ENCODE results near the gene IGF1R.

IGF1R gene

DNA sequence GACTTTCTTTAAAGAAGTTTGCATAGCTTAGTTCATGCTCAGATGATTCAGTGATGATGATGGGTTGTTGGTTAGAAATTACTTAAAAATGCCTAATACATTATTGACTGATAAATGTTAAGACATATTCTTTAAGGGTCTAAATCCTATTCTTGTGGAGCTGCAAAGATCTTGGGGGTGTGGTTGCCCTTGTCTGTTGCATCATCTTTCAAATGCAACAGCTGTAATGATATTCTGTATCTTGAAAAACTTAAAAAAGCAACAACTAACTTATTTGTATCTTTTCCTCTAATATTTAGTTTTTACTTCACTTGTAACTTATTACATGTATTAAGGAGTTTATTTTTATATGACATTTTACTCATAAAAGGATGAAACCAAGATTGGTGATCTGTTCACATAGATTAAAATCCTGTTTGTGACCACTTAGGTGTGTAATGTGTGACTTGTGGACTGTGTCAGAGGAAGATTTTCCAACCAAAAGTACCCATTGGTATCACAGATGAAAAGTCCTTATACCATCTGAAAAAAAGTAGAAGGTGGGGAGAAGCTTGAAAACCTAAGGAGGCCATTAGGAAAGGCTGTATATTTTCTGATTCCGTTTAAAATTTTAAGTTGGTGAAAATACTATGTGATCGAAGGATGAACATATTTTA lies 142.8 kb downstream of the IGF1R start:
- H3K79me2 ChIP-seq (ENCODE audit: insufficient read depth, low read depth), result peaks cover 60% of the 10 kb centered on the region
- no peaks in the 10 kb centered on the region for H3K36me3 ChIP-seq (ENCODE audit: insufficient read depth)
- TF ChIP-seq, protein P1, sequence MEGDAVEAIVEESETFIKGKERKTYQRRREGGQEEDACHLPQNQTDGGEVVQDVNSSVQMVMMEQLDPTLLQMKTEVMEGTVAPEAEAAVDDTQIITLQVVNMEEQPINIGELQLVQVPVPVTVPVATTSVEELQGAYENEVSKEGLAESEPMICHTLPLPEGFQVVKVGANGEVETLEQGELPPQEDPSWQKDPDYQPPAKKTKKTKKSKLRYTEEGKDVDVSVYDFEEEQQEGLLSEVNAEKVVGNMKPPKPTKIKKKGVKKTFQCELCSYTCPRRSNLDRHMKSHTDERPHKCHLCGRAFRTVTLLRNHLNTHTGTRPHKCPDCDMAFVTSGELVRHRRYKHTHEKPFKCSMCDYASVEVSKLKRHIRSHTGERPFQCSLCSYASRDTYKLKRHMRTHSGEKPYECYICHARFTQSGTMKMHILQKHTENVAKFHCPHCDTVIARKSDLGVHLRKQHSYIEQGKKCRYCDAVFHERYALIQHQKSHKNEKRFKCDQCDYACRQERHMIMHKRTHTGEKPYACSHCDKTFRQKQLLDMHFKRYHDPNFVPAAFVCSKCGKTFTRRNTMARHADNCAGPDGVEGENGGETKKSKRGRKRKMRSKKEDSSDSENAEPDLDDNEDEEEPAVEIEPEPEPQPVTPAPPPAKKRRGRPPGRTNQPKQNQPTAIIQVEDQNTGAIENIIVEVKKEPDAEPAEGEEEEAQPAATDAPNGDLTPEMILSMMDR (conservative IDR thresholded peaks at IDR 0.05; ENCODE audit: low read depth, low read length), result no peak
- no peak overlapping the region for H3K4me3 ChIP-seq (IDR thresholded peaks at IDR 0.05; ENCODE audit: insufficient read depth, low read depth, low read length)
- no peak overlapping the region for H2AFZ ChIP-seq (ENCODE audit: low read depth)
- no peak overlapping the region for H3K27ac ChIP-seq
- H3K9ac ChIP-seq, result no peak overlapping the region
- H3K27me3 ChIP-seq (ENCODE audit: insufficient read depth, low read depth), result no peaks in the 10 kb centered on the region
- H4K20me1 ChIP-seq (ENCODE audit: insufficient read depth), result no peaks in the 10 kb centered on the region
- peaks cover 41% of the 10 kb centered on the region for H3K4me1 ChIP-seq (ENCODE audit: low read depth, poor library complexity, severe bottlenecking)
- H3K4me2 ChIP-seq, result no peak overlapping the region; the same call in 1 of the 2 replicates

DNA sequence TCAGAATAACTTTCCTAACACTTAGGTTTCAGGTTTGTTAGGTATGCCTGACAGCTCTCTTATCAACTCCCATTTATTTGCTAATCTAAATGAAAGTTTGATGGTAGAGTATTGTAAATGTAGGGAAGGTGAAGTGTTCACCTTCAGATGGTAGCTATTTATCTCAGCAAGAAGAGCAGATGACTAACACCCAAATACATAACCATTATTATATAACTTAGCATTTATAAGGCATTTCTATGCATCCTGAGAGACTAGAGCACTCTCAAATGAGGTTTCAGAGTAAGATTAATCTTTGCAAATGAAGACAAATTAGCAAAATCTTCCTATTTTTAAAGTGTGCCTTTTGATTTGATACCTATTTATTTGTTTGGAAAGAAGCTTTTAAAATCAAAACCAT lies 143.8 kb downstream of the IGF1R start:
- Histone ChIP-seq H3K4me2 (no peak overlapping the region), H3K4me1 (ENCODE audit: low read depth, poor library complexity, severe bottlenecking) (peaks cover 32% of the 10 kb centered on the region), H4K20me1 (ENCODE audit: insufficient read depth) (no peaks in the 10 kb centered on the region)

DNA sequence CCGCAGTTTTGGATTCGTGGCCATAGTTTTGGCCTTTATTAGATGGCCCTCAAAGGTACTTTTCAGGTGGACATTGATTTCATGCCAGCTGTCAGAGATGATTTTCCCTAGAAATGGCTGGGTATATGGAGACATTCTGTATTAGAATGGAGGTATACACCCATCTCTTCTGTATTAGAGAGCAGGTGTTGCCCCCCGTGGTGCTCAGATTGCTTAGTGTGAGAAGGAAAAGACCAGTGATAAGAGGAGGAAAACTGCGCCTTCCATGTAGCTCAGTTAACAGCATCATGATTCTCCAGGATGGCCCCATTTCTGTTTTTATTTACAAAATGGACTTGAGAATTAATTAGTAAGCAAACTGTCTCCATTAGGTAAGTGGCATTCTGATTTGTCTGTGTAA lies 145.9 kb downstream of the IGF1R start:
- Histone ChIP-seq H3K9ac (no peak overlapping the region), H3K36me3 (ENCODE audit: insufficient read depth) (no peaks in the 10 kb centered on the region), H3K4me2 (no peak overlapping the region), H3K79me2 (ENCODE audit: insufficient read depth, low read depth) (peaks cover 62% of the 10 kb centered on the region), H3K27ac (no peak overlapping the region), H4K20me1 (ENCODE audit: insufficient read depth) (no peaks in the 10 kb centered on the region; the same call in 1 of the 2 replicates), H3K4me1 (ENCODE audit: low read depth, poor library complexity, severe bottlenecking) (peaks cover 25% of the 10 kb centered on the region), H3K4me3 (IDR thresholded peaks at IDR 0.05; ENCODE audit: insufficient read depth, low read depth, low read length) (no peak overlapping the region), H2AFZ (ENCODE audit: low read depth) (no peak overlapping the region), H3K27me3 (ENCODE audit: insufficient read depth, low read depth) (no peaks in the 10 kb centered on the region)
- TF ChIP-seq, protein P1 (conservative IDR thresholded peaks at IDR 0.05; ENCODE audit: low read depth, low read length), result no peak

More for the DNA sequence above, 143.8 kb downstream of the IGF1R start:
- Histone ChIP-seq H3K9ac (no peak overlapping the region), H3K4me3 (IDR thresholded peaks at IDR 0.05; ENCODE audit: insufficient read depth, low read depth, low read length) (no peak overlapping the region), H3K27me3 (ENCODE audit: insufficient read depth, low read depth) (no peaks in the 10 kb centered on the region), H3K27ac (no peak overlapping the region), H3K79me2 (ENCODE audit: insufficient read depth, low read depth) (peaks cover 61% of the 10 kb centered on the region), H2AFZ (ENCODE audit: low read depth) (no peak overlapping the region), H3K36me3 (ENCODE audit: insufficient read depth) (no peaks in the 10 kb centered on the region)
- TF ChIP-seq, protein P1 (conservative IDR thresholded peaks at IDR 0.05; ENCODE audit: low read depth, low read length), result no peak

DNA sequence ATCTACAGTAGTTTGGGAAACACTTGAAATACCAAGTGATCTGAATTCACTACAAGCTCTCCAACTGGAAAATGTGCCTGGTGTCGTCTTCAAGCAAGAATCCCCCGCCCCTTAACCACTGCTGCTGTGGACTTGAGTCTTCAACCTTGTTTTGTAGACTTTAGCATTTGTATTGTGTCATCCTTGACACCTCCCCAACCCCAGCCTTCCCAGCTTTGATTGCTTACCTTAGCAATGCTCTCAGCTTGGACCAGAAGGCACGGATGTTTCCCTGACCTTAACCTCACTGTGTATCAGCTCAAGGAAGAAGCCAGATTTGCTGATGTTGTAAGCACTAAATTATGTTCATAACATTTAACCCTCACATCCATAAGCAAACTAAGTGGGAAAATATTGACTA lies 146.4 kb downstream of the IGF1R start:
- H3K79me2 ChIP-seq (ENCODE audit: insufficient read depth, low read depth), result peaks cover 67% of the 10 kb centered on the region

More for the DNA sequence above, 146.4 kb downstream of the IGF1R start:
- H3K4me2 ChIP-seq, result no peak overlapping the region
- no peak overlapping the region for H2AFZ ChIP-seq (ENCODE audit: low read depth)
- H3K27me3 ChIP-seq (ENCODE audit: insufficient read depth, low read depth), result no peaks in the 10 kb centered on the region
- H3K36me3 ChIP-seq (ENCODE audit: insufficient read depth), result no peaks in the 10 kb centered on the region
- H3K4me3 ChIP-seq (IDR thresholded peaks at IDR 0.05; ENCODE audit: insufficient read depth, low read depth, low read length), result no peak overlapping the region
- H4K20me1 ChIP-seq (ENCODE audit: insufficient read depth), result no peaks in the 10 kb centered on the region; the same call in 1 of the 2 replicates
- peaks cover 25% of the 10 kb centered on the region for H3K4me1 ChIP-seq (ENCODE audit: low read depth, poor library complexity, severe bottlenecking)
- TF ChIP-seq, protein P1 (conservative IDR thresholded peaks at IDR 0.05; ENCODE audit: low read depth, low read length), result no peak
- no peak overlapping the region for H3K27ac ChIP-seq
- H3K9ac ChIP-seq, result no peak overlapping the region

Measured in KMS-11 (cell line).